SH-SY5Y (cell line): ENCODE measurements around the gene MATK.

ENCODE experiments used
- GATA2 ChIP-seq: IDR thresholded peaks from 2 replicates; pipeline ENCODE4 v1.6.1; 2011; ENCODE audit warnings: mild to moderate bottlenecking, low read depth, low read length
- GATA3 ChIP-seq: IDR thresholded peaks from 2 replicates; pipeline ENCODE4 v1.6.1; 2011; ENCODE audit warnings: low read depth, mild to moderate bottlenecking, low read length, moderate library complexity

Gene MATK

GRCh38 chr19:3738477-3739220 lies 47.5 kb downstream of the MATK start:
- TF ChIP-seq GATA3 (no peak), GATA2 (no peak)

DNA sequence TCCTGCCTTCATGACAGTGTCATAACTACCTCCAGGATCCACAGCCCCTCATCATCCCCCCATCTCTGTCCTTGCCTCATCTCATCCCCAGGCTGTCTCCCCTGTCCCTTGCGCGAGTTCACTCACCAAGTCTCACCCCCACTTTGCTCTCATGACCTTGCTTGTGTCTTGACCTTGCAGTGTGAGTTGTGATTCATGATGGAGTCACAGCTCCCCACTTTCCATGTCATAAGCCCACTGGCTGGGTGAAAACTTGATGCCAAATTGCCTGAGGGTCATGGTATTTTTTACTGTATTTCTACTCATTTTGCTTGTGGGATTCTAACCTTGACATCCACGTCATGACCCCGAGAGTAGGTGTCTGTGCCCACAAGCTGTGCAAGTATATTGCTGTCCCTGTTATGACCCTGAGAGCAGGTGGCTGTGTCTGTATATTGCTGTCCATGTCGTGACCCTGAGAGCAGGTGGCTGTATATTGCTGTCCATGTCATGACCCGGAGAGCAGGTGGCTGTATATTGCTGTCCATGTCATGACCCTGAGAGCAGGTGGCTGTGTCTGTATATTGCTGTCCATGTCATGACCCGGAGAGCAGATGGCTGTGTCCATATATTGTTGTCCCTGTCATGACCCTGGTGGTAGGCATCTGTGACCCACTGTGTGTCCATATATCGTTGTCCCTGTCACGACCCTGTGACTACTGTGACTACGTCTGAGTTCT lies 48.5 kb downstream of the MATK start:
- no peak for TF ChIP-seq GATA2
- no peak for TF ChIP-seq GATA3

- TF ChIP-seq GATA2 (no peak), GATA3 (no peak)
These were observed 50.0 kb downstream of the MATK start for GRCh38 chr19:3736106-3736724.

- TF ChIP-seq GATA3 (no peak), GATA2 (no peak)
These were observed 51.9 kb downstream of the MATK start for GRCh38 chr19:3734310-3734600.

- TF ChIP-seq GATA2 (no peak), GATA3 (no peak)
These were observed 52.5 kb downstream of the MATK start for GRCh38 chr19:3733549-3734309.

GRCh38 chr19:3732108-3732507 lies 54.1 kb downstream of the MATK start:
- TF ChIP-seq GATA2 = no peak
- no peak for TF ChIP-seq GATA3

GRCh38 chr19:3730457-3730958 lies 55.7 kb downstream of the MATK start:
- no peak for TF ChIP-seq GATA3
- no peak for TF ChIP-seq GATA2
